ENCODE data around the gene PWWP2A. TPM values are rescaled to one million over a fixed set of nuclear protein-coding genes. Genes with fewer than 3 reads are reported as not detected.

PWWP2A gene
- polyA plus RNA-seq, 4 donors = 28.8 to 34.3 (median 31.0) TPM

- no peak for DNase-seq (ENCODE audit: low read depth in 4 of 4, low spot score in 3 of 4)
These were observed 14.7 kb upstream of the PWWP2A start for GRCh38 chr5:160133918-160134304.

GRCh38 chr5:160133071-160133917, 14.0 kb upstream of the PWWP2A start:
- peak in 3 of 4 donors; percentile 21 to 35 (median 22) for DNase-seq (ENCODE audit: low read depth in 4 of 4, low spot score in 3 of 4)

- no peak for DNase-seq (ENCODE audit: low read depth in 4 of 4, low spot score in 3 of 4)
These were observed 10.6 kb upstream of the PWWP2A start for GRCh38 chr5:160129841-160130240.

GRCh38 chr5:160128632-160129031, 9.4 kb upstream of the PWWP2A start:
- DNase-seq (ENCODE audit: low read depth in 4 of 4, low spot score in 3 of 4) = no peak

GRCh38 chr5:160119905-160120266, 636 bp upstream of the PWWP2A start:
- DNase-seq (ENCODE audit: low read depth in 4 of 4, low spot score in 3 of 4) = no peak

GRCh38 chr5:160118349-160119141, 705 bp downstream of the PWWP2A start:
- DNase-seq (ENCODE audit: low read depth in 4 of 4, low spot score in 3 of 4) = peak in 2 of 4 donors; percentile 16 to 18

- DNase-seq (ENCODE audit: low read depth in 4 of 4, low spot score in 3 of 4) = no peak
These were observed 2.3 kb downstream of the PWWP2A start for GRCh38 chr5:160116991-160117390.

- DNase-seq (ENCODE audit: low read depth in 4 of 4, low spot score in 3 of 4) = no peak
These were observed 11.1 kb downstream of the PWWP2A start for GRCh38 chr5:160108124-160108523.

- no peak for DNase-seq (ENCODE audit: low read depth in 4 of 4, low spot score in 3 of 4)
These were observed 13.4 kb downstream of the PWWP2A start for GRCh38 chr5:160105686-160106360.

- no peak for DNase-seq (ENCODE audit: low read depth in 4 of 4, low spot score in 3 of 4)
These were observed 21.3 kb downstream of the PWWP2A start for GRCh38 chr5:160097991-160098390.

GRCh38 chr5:160096178-160096577, 23.1 kb downstream of the PWWP2A start:
- DNase-seq (ENCODE audit: low read depth in 4 of 4, low spot score in 3 of 4) = no peak

GRCh38 chr5:160092960-160093707, 26.1 kb downstream of the PWWP2A start:
- no peak for DNase-seq (ENCODE audit: low read depth in 4 of 4, low spot score in 3 of 4)

- no peak for DNase-seq (ENCODE audit: low read depth in 4 of 4, low spot score in 3 of 4)
These were observed 26.7 kb downstream of the PWWP2A start for GRCh38 chr5:160092514-160092913.

- no peak for DNase-seq (ENCODE audit: low read depth in 4 of 4, low spot score in 3 of 4)
These were observed 29.2 kb downstream of the PWWP2A start for GRCh38 chr5:160090059-160090458.

- no peak for DNase-seq (ENCODE audit: low read depth in 4 of 4, low spot score in 3 of 4)
These were observed 29.7 kb downstream of the PWWP2A start for GRCh38 chr5:160089531-160089930.

- DNase-seq (ENCODE audit: low read depth in 4 of 4, low spot score in 3 of 4) = no peak
These were observed 30.4 kb downstream of the PWWP2A start for GRCh38 chr5:160088805-160089204.

GRCh38 chr5:160087199-160087598, 32.1 kb downstream of the PWWP2A start:
- no peak for DNase-seq (ENCODE audit: low read depth in 4 of 4, low spot score in 3 of 4)

GRCh38 chr5:160084144-160084543, 35.1 kb downstream of the PWWP2A start:
- DNase-seq (ENCODE audit: low read depth in 4 of 4, low spot score in 3 of 4) = no peak

- no peak for DNase-seq (ENCODE audit: low read depth in 4 of 4, low spot score in 3 of 4)
These were observed 35.7 kb downstream of the PWWP2A start for GRCh38 chr5:160083501-160083900.

Data from right renal pelvis (tissue), 4 donors.